Measurements from ENCODE around the gene LAMB4.

LAMB4 gene

DNA sequence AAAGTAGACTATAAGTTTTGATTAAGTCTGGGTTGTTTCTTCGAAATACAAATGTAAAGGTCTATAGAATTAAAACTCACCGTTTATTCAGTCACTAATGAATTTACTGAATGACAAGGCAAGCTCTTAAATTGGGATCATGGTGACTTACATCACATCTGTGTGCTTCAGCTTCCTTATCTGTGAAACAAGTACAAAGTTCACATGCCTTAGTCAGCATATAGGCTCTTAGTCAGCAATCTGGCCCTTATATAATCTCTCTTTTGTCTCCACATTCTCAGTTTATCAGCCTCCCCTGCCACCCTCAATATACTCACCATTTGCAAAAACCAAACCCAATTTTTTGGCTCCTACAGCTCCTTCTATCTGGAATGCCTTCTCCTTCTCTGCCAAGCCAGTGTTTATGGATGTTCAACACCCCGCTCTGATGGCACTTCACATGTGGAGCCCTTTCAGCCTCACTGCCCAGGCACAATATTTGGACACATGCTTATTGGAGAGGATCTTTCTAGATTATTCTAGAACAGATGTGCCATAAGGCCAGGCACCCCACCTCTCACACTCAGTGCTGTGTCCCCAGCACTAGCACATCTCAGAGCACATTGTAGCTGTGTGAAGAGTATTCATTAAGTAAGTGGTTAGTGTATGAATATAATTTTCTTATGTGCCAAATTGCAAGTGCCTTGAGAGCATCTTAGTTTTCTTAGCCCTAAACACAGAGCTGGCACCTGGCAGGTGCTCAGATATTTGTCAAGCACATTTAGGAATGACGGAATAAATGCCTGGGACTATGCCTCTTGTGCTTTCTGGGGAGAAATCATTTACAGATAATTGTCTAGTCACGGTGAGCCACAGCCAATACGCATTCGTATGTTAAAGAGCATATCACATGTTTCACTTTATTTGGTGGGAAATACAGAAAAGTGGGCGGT is 117.4 kb downstream of the LAMB4 start:
- DNase-seq (ENCODE audit: low spot score), result no peak

DNA sequence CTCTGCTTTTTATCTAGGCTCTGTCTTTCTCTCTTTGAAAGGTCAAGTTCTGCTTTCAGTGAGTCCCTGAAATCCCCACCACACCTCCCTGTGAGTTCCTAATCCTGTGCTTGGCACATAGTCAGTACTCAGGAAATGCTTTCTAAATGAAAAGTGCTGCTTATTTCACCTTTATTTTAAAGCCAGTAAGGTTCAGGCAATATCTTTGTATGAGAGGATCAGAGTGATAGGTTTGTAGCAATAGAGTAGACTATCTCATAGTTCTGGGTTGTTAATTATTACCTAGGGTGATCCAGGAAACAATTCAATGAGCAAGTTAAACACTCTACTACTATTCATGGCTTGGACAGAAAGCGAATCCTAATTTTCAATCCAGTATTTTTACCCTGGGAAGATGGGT is 119.8 kb downstream of the LAMB4 start:
- DNase-seq (ENCODE audit: low spot score), result no peak

DNA sequence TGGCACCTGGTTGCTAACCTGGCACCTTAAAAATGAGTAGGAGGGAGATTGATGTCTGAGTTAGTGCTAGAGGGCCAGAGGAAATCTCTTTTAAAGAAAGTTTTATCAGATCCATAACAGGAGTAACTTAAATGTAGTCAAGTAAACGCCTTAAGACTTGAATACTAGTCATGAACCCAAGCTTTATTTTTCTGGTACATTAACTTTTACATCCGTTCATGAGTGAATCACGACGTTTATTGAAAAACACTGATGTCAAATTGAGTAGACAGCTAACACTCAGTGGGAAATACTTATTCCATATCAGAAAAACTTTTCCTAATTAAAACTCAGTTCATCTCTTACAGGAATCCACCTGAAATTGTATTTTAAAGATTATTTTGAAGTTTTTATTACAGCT is 120.3 kb downstream of the LAMB4 start:
- no peak for DNase-seq (ENCODE audit: low spot score)

DNA sequence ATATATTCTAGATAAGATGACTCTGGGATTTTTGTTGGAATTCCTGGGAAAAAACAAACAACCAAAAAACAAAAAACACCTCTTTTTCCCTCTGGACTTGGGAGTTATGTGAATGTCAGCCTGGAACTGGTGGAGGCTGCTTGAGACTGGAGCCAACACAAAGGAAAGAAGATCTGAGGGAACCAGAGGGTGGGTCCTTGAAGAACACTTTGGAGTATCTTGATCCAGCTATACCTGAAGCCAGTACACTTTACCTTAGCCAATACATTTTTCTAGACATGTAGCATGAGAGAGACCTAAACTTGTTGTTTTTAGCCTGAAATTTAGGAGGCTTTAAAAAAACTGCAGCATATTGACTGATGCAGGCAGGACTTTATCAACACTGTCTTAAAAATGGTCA is 121.3 kb downstream of the LAMB4 start:
- DNase-seq (ENCODE audit: low spot score), result no peak

DNA sequence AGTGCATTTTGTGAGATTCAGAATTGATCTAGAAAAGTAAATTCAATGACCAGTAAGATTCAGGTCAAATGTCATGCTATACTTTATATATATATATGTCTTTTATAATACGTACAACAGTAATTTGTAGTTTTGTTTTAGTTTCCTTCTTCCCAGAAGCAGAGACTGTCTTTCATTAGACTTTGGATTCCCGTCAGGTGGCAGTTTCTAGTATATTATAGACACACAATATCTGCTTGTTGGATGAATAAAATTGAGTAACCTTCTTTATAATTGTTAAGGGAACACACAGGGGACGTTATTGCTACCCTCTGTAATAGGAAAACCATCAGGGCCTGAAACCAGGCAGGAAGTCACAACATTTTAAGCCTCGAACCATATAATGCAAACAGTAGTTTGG is 121.9 kb downstream of the LAMB4 start:
- no peak for DNase-seq (ENCODE audit: low spot score)

DNA sequence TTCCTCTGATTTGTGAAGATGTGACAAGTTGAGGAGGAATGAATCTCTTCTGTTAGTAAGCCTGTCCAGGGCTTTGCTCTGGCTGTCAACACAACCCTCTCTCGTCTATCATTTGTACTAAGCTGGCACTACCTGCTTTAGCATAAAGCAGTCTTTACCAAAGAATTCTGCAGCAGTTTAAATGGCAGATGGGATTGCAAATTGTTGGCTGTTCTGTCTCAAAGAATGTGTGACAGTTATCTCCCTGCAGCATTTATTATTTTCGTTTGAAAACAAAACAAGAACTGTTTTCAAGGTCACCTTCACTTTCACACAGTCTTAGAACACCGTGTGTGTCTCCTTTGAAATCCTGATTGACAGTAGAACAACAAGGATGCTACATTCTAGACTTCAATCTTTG is 122.4 kb downstream of the LAMB4 start:
- no peak for DNase-seq (ENCODE audit: low spot score)

DNA sequence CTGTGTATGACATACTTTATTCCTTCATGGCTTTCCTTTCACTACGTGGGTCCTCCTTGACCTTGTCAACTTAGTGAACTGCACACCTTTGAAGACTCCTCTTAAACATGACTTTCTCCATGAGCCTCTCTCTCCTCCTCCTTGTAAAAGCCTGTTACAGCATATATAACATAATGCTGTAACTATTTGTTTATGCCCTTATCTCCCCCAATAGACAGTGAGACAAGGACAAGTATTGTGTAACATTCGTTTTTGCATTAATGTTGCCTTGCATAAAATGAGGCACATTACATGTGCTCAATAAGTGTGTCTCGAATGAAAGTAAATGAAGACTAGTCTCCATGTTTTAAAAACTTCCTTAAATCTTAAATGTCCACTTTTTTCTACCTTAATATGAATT is 122.9 kb downstream of the LAMB4 start:
- no peak for DNase-seq (ENCODE audit: low spot score)

DNA sequence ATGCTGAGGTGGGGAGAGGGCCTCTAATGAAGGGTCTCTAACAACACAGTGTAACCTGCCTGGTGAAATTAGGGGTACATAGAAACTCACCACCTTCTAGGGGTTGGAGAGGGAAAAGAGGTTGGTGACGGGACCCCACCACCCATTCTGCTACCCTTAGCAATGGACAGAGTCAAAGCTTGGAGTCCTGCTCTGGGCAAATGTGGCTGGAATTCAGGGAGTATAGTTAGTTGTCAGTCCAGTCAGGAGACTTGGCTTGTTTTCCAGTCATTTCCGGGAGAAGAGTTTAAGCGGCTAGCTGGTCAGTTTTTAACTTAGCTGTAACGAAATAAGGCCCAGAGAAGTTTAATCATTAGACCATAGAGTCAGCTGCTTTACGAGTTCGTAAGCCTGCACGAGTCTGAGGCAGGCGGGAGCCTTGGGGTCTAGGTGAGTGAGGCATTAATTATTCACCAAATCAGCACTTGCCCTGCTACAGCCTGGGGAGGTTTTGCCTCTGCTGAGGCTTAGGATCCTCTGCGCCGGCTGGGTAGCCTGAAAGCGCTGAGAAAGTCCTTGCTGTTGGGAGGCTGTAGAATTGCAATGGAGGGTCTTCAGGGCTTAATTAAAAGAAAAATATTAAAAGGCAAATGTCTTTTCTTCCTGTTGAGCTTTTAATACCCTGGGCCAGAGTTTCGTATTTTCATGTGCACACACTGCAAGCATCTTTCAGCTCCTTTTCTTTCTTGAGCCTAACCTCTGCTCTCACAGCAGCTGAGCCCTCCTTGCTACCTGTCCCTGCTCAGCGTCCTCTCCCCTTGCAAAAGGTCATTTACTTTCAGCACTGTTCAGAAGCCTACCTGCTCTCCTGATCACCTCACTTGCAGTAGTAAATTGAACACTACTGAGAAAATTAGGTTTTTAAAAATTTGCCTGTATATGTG is 125.7 kb downstream of the LAMB4 start:
- DNase-seq (ENCODE audit: low spot score), result no peak

DNA sequence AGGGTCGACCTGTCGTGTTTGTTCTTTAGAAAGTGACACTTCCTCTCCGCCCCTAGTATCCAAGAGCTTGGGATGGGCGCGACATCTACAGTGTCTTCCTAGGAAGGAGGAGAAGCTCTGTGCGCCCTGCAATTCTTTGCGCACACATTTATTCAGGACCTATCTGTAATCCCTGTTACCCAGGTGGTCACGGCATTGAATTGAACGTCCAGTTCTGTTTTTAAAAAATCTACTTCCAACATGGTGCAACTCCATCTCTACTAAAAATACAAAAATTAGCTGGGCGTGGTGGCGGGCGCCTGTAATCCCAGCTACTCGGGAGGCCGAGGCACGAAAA is 126.6 kb downstream of the LAMB4 start:
- DNase-seq (ENCODE audit: low spot score), result no peak

DNA sequence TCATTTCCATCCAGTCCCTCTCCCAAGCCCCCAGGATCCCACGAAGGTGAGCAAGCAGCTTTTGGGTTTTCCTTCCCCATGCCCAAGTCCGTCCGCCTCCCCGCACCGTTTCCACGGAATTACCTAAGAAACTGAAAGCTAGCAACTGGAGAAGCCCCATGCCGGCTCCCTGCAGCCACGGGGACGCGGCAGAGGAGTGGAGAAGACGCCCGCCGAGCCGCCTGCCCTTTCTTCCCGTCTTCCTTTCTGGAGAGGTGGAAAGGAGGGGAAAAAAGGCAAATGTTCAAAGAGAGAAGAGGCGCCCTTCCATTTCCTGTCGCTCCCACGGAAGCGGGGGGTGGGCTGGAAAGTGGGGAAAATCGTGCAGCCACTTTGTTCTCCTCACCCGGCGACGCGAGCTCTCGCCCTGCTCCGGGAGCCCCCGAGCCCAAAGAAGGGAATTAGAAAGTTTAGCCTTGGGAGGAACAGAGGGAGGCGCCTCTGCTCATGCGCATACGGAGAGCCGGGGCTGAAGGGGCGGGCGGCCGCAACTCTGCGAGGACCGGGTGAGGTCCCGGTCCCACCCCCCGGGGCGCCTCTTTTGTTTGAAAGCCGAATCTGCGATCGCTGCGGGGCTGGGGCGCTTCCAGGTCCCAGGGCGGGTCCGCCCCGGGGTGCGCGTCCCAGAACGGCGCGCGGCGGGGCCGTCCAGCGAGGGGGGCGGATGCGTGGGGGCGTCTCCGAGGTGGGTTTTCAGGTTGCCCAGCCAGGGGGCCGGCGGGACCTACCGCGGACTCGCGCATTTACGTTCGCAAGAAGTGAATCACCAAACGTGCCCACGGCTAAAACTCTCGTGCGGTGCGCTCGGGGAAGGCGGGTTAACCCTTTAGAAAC is 127.2 kb downstream of the LAMB4 start, which contains the start of gene LAMB1:
Gene LAMB1, minus strand, starts transcription at position 436 of the 873 bp plus-strand sequence. Its CDS starts 276 bp downstream, at position 160.
- no peak for DNase-seq (ENCODE audit: low spot score)

DNA sequence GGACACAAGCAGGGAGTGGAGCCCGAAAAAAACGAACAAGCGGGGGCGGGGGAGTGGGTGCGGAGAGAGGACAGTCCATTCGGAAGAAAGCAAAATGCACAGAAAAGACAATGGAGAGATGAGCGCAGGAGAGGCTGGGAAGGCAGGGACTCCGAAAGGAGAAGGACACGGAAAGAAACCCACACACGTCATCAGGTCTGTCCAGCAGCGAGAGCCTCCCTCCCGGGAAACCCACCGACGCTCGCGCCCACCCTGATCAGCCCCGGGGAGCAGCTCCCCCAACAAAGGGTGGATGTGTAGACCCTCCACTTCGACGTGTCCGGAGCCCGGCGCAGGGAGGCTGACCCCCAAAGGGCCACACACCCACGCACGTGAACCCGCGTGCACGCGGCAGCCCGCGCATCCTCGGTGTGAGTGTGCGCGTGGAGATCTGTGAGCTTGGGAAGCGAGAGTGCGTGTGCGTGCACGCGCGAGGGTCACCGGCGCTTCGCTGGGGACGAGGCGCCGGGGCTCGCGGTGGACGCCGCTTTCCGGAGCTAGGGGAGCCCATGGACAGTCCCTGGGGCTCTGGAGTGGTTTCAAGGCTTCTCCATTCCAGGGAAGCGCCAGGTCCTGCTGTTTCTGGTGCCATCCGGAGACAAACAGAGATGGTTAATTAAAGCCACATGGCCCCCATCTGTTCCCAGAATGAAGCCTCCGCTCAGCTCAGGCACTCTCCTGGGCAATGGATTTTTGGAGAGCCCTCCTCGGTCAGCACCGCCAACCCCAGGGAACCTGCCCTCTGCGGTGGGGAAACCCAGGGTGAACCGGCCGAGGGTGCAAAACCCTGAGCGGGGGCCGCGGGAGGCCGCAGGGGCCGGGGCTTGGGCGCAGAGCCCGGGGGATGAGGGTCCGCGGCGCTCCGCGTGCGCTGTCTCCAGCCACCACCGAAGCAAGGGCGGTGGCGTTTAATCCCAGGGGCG is 128.1 kb downstream of the LAMB4 start:
- no peak for DNase-seq (ENCODE audit: low spot score)

DNA sequence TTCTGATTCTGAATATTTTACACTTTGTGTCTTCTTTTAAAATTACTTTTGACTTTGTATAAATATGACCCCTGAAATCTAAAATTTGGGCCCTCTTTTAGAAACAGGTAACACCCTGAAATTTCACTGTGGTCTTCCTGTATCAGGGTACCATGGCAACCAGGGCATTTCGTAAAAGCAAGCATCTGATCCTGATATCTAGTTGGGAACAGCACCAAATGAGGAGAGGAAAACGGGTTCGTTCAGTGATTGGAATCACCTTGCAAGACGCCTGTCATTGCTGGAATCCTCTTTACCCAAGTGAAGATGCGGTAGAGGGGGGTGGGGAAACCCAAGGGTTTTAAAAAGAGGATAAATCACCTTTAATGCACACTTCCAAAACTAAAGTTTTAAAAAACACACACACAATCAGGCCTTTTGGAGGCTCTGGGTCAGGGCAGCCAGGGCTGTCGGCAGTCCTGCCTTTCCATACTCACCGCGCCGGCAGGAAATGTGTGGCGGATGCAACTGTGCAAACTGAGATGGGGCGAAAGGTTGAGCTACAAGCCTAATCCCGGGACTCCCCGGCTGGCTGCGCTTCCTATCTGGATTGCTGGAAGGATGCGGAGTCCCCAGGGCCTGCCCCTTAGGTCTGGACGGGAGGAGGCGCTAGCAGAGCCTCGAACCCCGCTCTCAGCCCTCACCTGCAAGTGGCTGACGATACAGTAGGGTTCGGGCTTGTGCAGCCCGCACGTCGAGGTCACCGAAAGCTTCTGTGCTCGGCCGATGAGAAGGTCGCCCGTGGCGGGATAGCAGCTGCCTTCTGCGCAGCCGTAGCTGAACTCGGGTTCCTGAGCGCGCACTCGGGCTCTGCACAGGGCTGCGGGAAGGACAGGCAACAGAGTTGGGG is 129.0 kb downstream of the LAMB4 start:
- no peak for DNase-seq (ENCODE audit: low spot score)

DNA sequence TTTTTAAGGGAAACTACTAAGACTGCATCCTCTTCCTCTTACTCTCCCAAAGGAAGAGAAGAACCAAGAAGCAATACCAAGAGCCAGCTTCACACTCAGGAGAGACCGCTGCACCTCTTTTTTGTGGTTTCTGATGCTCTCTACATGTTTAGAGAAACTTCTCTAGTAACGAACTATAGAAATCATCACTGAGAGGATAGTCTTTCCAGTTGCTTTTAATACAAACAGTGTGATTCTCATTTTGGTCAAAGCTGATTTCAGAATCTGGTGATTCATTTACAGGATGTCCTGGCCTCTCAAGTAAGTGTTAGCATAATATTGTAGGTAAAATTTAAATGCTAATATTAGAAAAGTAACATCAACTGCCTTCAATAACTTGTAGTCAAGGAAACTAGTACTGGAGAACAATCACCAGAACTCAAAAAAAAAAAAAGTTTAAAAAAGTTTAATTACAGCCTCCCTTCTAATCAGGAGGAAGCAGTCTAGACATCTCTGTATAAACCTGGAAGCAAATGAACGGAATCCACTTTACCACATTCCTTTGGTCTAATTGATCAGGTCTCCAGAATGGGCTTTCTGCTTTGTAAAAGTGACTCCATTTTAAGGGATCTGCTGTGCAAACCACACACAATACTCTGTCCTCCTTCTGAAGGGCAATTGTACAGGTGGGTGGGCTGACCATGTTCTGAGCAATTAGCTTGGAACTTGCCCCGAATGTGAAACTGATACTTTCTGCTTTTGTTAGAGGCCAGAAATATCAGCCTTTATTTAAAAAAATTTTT is 130.2 kb downstream of the LAMB4 start:
- no peak for DNase-seq (ENCODE audit: low spot score)

DNA sequence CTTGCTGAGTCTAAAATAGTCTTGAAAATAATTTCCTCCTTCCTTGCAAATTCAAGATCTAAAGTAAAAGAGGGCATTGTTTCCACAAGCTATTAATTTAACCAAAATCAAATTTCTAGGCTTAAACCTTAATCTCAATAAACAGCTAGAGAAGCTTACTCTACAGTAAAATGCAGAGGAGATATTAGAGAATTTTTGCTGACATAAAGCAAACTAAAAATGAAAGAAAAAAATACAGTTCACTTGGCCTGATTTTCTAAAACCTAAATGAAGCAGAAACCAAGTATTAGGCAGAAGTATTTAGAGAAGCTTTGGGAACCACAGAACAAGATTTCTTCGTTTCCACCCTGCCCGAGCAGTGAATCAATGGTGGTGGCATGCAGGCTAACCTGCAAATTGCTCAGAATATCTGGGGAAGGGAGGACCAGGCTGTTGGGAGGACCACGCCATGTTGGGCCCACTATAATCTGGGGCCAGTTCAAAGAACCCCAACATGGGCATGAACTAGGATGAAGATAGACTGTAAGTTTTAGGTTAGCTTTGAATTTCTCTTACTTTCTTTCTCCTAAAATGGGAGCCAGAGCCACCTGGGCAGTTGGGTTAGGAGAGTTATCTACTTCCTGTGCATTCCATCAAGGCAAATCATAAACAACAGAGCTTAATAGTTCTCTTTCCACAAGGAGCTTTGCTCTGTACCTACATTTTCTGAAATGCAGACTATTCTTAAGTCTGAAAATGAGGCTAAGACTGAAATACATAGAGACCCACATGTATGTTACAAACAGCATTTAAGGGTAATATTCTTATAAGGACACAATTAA is 131.3 kb downstream of the LAMB4 start:
- no peak for DNase-seq (ENCODE audit: low spot score)

DNA sequence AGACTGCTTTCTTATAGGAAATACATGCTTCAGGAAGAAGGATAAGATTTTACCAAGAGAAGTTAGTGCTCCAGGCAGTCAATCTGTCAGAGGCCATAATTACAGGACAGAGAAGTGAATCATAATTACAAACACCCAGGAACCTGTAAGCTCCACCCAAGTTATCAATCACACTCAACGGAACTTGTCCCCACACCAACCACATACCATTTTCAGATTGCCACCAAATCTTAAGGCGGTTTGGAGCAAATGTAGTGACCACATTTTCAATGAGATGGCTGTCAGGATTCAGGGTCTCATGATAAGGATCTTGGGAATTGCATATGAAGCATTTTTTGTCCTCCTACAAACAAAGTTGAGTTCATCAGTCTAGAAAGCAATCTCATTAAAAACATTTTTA is 132.0 kb downstream of the LAMB4 start:
- DNase-seq (ENCODE audit: low spot score), result no peak

DNA sequence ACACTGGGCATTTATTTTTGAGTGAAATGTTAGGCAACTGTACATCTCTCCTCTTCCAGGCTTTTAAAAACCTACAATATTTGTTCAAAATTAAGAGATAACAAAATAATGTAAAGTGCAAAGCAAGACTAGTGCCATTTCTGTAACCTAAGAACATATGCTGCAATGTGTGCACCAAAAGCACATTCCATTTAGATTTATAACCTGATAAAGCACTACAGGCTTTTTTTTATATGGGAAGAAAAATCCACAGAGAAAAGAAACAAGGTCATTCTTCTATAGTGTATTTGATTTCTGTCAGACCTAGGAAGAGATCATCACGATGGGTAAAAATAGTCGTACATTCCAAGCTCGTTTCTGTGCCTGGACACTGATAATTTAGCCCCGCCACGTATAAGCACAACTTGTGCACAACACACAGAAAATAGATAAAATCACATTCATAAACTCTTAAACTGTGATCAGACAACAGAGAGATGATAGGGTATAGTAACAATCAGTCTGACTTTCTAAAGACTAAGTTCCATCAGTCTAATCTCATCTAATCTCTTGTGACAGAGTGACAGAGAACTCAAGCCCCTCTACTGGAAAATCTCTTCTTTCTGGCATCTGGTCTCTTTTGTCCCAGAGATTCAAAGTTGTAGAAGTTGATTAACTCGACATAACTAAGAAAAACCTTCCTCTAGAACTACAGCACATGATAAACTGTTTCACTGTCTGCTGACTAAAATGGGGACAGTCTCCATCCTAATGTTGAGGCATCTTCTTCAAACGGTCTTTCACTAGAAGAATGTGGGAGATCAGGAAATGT is 133.9 kb downstream of the LAMB4 start:
- no peak for DNase-seq (ENCODE audit: low spot score)
